ENCODE data around the gene ZNF554.

ZNF554 gene

GRCh38 chr19:2819540-2820111 lies at the start of gene ZNF554:
TSS of gene ZNF554 (plus strand) at chr19:2819868. CDS start at chr19:2820072, 204 bp downstream.
- peak; percentile 96 for DNase-seq

GRCh38 chr19:2770055-2771013 lies 49.3 kb upstream of the ZNF554 start:
- DNase-seq = no peak

- no peak for DNase-seq
Measured at GRCh38 chr19:2771786-2772674, 47.6 kb upstream of the ZNF554 start.

GRCh38 chr19:2774083-2774679 lies 45.5 kb upstream of the ZNF554 start:
- DNase-seq = no peak

GRCh38 chr19:2774953-2775555 lies 44.6 kb upstream of the ZNF554 start:
- DNase-seq = no peak

GRCh38 chr19:2775556-2776430 lies 43.9 kb upstream of the ZNF554 start:
- DNase-seq = no peak

- no peak for DNase-seq
Measured at GRCh38 chr19:2777952-2778683, 41.5 kb upstream of the ZNF554 start.

GRCh38 chr19:2779121-2779740 lies 40.4 kb upstream of the ZNF554 start:
- DNase-seq = no peak

- no peak for DNase-seq
Measured at GRCh38 chr19:2780284-2780683, 39.4 kb upstream of the ZNF554 start.

- peak; percentile 44 for DNase-seq
Measured at GRCh38 chr19:2782329-2782935, 37.2 kb upstream of the ZNF554 start.

- peak; percentile 99 for DNase-seq
Measured at GRCh38 chr19:2782936-2783780, 36.5 kb upstream of the ZNF554 start, which contains the start of gene SGTA. TSS of gene SGTA (minus strand) at chr19:2783273. CDS start at chr19:2769068, 14,205 bp downstream.

- DNase-seq = no peak
Measured at GRCh38 chr19:2783781-2784145, 35.9 kb upstream of the ZNF554 start.

GRCh38 chr19:2785244-2785997 lies 34.2 kb upstream of the ZNF554 start, which contains the start of gene THOP1:
TSS of gene THOP1 (plus strand) at chr19:2785503. CDS start at chr19:2785663, 160 bp downstream.
- DNase-seq = peak; percentile 99

GRCh38 chr19:2787115-2787514 lies 32.6 kb upstream of the ZNF554 start:
- DNase-seq = no peak

- DNase-seq = no peak
Measured at GRCh38 chr19:2788237-2788636, 31.4 kb upstream of the ZNF554 start.

GRCh38 chr19:2790194-2790556 lies 29.5 kb upstream of the ZNF554 start:
- no peak for DNase-seq

GRCh38 chr19:2790557-2791271 lies 29.0 kb upstream of the ZNF554 start:
- DNase-seq = no peak
